HEK293T (cell line): ENCODE measurements around the gene SETBP1.

Experiments used
- CTCF ChIA-PET: fragments of 350-600 bp; formaldehyde crosslinking; extraction: SDS; loops from one replicate; lab custom pipeline; 2021; ENCODE audit warnings: antibody characterized with exemption, inconsistent platforms; lab: Yijun Ruan, JAX
- POLR2A ChIA-PET: fragments of 350-600 bp; formaldehyde crosslinking; extraction: SDS; loops from one replicate; lab custom pipeline; 2020; ENCODE audit warnings: antibody characterized with exemption, inconsistent platforms; lab: Yijun Ruan, JAX
- DNase-seq: peaks from one replicate; pipeline ENCODE4 v3.0.0; 2012; ENCODE audit warnings: mixed read lengths; ENCODE audit errors: extremely low spot score
- ARNT ChIP-seq: fragments of 450-650 bp; IDR thresholded peaks from 2 replicates; pipeline ENCODE4 v1.6.1; 2017; ENCODE audit warnings: mild to moderate bottlenecking
- BHLHE40 ChIP-seq: fragments of 450-650 bp; IDR thresholded peaks from 2 replicates; pipeline ENCODE4 v1.6.1; 2016; ENCODE audit warnings: mild to moderate bottlenecking, moderate library complexity, borderline replicate concordance
- CTBP1 ChIP-seq: fragments of 450-650 bp; IDR thresholded peaks from 2 replicates; pipeline ENCODE4 v1.6.1; 2016; ENCODE audit warnings: borderline replicate concordance
- ELF4 ChIP-seq: fragments of 450-650 bp; IDR thresholded peaks from 2 replicates; pipeline ENCODE4 v1.6.1; 2017; ENCODE audit warnings: antibody characterized with exemption
- FOXA1 ChIP-seq: fragments of 450-650 bp; IDR thresholded peaks from 2 replicates; pipeline ENCODE4 v1.6.1; 2016; ENCODE audit warnings: mild to moderate bottlenecking
- FOXK2 ChIP-seq: fragments of 450-650 bp; IDR thresholded peaks from 2 replicates; pipeline ENCODE4 v1.6.1; 2016; ENCODE audit warnings: mild to moderate bottlenecking
- FOXM1 ChIP-seq: fragments of 450-650 bp; IDR thresholded peaks from 2 replicates; pipeline ENCODE4 v1.6.1; 2017; ENCODE audit warnings: mild to moderate bottlenecking, borderline replicate concordance
- HDGF ChIP-seq: fragments of 450-650 bp; IDR thresholded peaks from 2 replicates; pipeline ENCODE4 v1.6.1; 2017; ENCODE audit warnings: antibody characterized with exemption, borderline replicate concordance
- L3MBTL2 ChIP-seq: fragments of 450-650 bp; conservative IDR thresholded peaks from 2 replicates; pipeline ENCODE4 v1.6.1; 2016; ENCODE audit warnings: mild to moderate bottlenecking
- LEF1 ChIP-seq: fragments of 450-650 bp; IDR thresholded peaks from 2 replicates; pipeline ENCODE4 v1.6.1; 2017; ENCODE audit warnings: mild to moderate bottlenecking, borderline replicate concordance
- NFRKB ChIP-seq: fragments of 450-650 bp; IDR thresholded peaks from 2 replicates; pipeline ENCODE4 v1.6.1; 2016; ENCODE audit warnings: mild to moderate bottlenecking, moderate library complexity
- PKNOX1 ChIP-seq: fragments of 450-650 bp; IDR thresholded peaks from 2 replicates; pipeline ENCODE4 v1.6.1; 2016
- SP1 ChIP-seq: fragments of 450-650 bp; IDR thresholded peaks from 2 replicates; pipeline ENCODE4 v1.6.1; 2017
- SUZ12 ChIP-seq: fragments of 450-650 bp; IDR thresholded peaks from 2 replicates; pipeline ENCODE4 v1.6.1; 2016; ENCODE audit warnings: mild to moderate bottlenecking
- TARDBP ChIP-seq: fragments of 450-650 bp; IDR thresholded peaks from 2 replicates; pipeline ENCODE4 v1.6.1; 2016
- ZNF384 ChIP-seq: fragments of 450-650 bp; IDR thresholded peaks from 2 replicates; pipeline ENCODE4 v1.6.1; 2016

SETBP1 gene

GRCh38 chr18:45103319-45104048 lies 422.8 kb downstream of the SETBP1 start:
- DNase-seq = no peak
- TF ChIP-seq NFRKB (no peak), L3MBTL2 (no peak), FOXA1 (no peak), PKNOX1 (no peak)
- CTCF ChIA-PET = no interaction called here

GRCh38 chr18:45104049-45104395 lies 423.3 kb downstream of the SETBP1 start:
- DNase-seq = no peak
- POLR2A ChIA-PET = no interaction called here
- TF ChIP-seq CTBP1 (no peak), HDGF (no peak), SP1 (no peak), BHLHE40 (no peak), NFRKB (no peak), ARNT (no peak), L3MBTL2 (no peak), FOXM1 (no peak), PKNOX1 (no peak), ELF4 (no peak), FOXK2 (no peak), SUZ12 (no peak), FOXA1 (no peak), TARDBP (no peak), ZNF384 (no peak)
- CTCF ChIA-PET = no interaction called here

More at GRCh38 chr18:45103319-45104048, 422.8 kb downstream of the SETBP1 start:
- POLR2A ChIA-PET = no interaction called here

GRCh38 chr18:45106331-45106774 lies 425.7 kb downstream of the SETBP1 start:
- no peak for TF ChIP-seq ZNF384
- no peak for TF ChIP-seq SP1
- no peak for TF ChIP-seq BHLHE40
- TF ChIP-seq FOXM1 = no peak
- TF ChIP-seq CTBP1 = no peak
- TF ChIP-seq FOXK2 = no peak
- no peak for TF ChIP-seq L3MBTL2
- TF ChIP-seq TARDBP = no peak
- no peak for TF ChIP-seq SUZ12
- no peak for TF ChIP-seq PKNOX1
- no peak for TF ChIP-seq FOXA1
- TF ChIP-seq NFRKB = no peak
- no peak for TF ChIP-seq LEF1
- TF ChIP-seq HDGF = no peak
- TF ChIP-seq ARNT = no peak
- ChIA-PET CTCF (no interaction called here), POLR2A (no interaction called here)
- DNase-seq = no peak

GRCh38 chr18:45107425-45107824 lies 426.7 kb downstream of the SETBP1 start:
- TF ChIP-seq CTBP1 (no peak), SUZ12 (no peak), FOXM1 (no peak), PKNOX1 (no peak), FOXA1 (no peak), NFRKB (no peak), BHLHE40 (no peak), L3MBTL2 (no peak), ELF4 (no peak), SP1 (no peak), FOXK2 (no peak), HDGF (no peak), ARNT (no peak), ZNF384 (no peak), LEF1 (no peak), TARDBP (no peak)

GRCh38 chr18:45108754-45109153 lies 428.1 kb downstream of the SETBP1 start:
- CTCF ChIA-PET = no interaction called here
- no peak for TF ChIP-seq L3MBTL2
- TF ChIP-seq TARDBP = no peak
- TF ChIP-seq HDGF = no peak
- no peak for TF ChIP-seq NFRKB
- no peak for TF ChIP-seq BHLHE40
- POLR2A ChIA-PET = no interaction called here
- DNase-seq = no peak

More at GRCh38 chr18:45107425-45107824, 426.7 kb downstream of the SETBP1 start:
- no peak for DNase-seq
- ChIA-PET POLR2A (no interaction called here), CTCF (no interaction called here)

GRCh38 chr18:45109271-45109670 lies 428.6 kb downstream of the SETBP1 start:
- DNase-seq = no peak
- ChIA-PET CTCF (no interaction called here), POLR2A (no interaction called here)
- TF ChIP-seq FOXM1 (no peak), NFRKB (no peak), BHLHE40 (no peak), ZNF384 (no peak), TARDBP (no peak), L3MBTL2 (no peak), SP1 (no peak), ARNT (no peak), HDGF (no peak), CTBP1 (no peak), ELF4 (no peak)
